ENCODE data around the gene DUOX1.

DNA sequence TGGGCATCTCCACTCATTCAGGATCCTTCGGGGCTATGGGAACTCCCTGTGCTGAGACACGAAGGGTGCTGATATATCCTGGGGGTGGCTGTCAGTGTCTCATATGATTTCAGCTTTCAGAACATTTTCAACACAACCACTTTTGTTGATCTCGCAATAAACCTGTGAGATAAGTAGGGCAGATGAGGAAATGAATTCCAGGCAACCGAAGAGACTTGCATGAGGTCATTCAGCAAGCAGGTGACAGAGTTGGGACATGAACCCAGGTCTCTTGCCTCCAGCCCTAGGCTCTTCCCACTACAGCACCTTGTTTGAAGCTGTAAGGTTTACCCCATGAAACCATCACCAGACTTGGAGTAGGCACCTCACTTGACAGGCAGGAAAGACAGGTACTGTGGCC, 16.6 kb downstream of the DUOX1 start:
- TF ChIP-seq CTCF (IDR thresholded peaks at IDR 0.05) (no peak), POLR2A (IDR thresholded peaks at IDR 0.05) (no peak)

Measured in adrenal gland (tissue), 5 donors.